B cell (primary cell): ENCODE data around the gene CCDC170. TPM values are rescaled to one million over a fixed set of nuclear protein-coding genes. Genes with fewer than 3 reads are reported as not detected.

Experiments used
- ATAC-seq: fragments of 200-7000 bp; cut with Tn5 transposase; one replicate; pipeline ENCODE4 v1.10.0; 2021; ENCODE audit warnings: low read depth, mild to moderate bottlenecking, moderate number of reproducible peaks, moderate library complexity
- CTCF ChIA-PET: fragments of 350-600 bp; sonication (Branson Sonifier 250); formaldehyde crosslinking; loops from one replicate; lab custom pipeline; 2021; ENCODE audit warnings: antibody characterized with exemption, inconsistent platforms; lab: Charles Lee
- POLR2A ChIA-PET: fragments of 350-600 bp; sonication (Branson Sonifier 250); formaldehyde crosslinking; loops from one replicate; lab custom pipeline; 2021; ENCODE audit warnings: antibody characterized with exemption; lab: Charles Lee
- DNase-seq: peaks from one replicate; pipeline ENCODE4 v3.0.0; 2013
- H2AFZ ChIP-seq: 2 replicates; pipeline ENCODE4 v1.6.1; 2012; ENCODE audit warnings: mild to moderate bottlenecking, low read depth, low read length; ENCODE audit not compliant: insufficient read depth, poor library complexity, severe bottlenecking
- H3K27ac ChIP-seq, 2 donors: 1 replicate in 1 of 2; 2 replicates in 1 of 2; pipeline ENCODE4 v1.5.1; 2012 to 2013; ENCODE audit warnings: low read length in 2 of 2, mild to moderate bottlenecking in 2 of 2, moderate library complexity in 1 of 2
- H3K27me3 ChIP-seq, 4 experiments: fragments of 200-600 bp in 1 of 4; sonication (generic) in 1 of 4; replicated peaks in 1 of 4; 1 replicate in 2 of 4; 2 replicates in 2 of 4; pipeline versions ENCODE4 v1.6.1 to v1.7.0; 2013 to 2016; ENCODE audit warnings: low read length in 3 of 4, mild to moderate bottlenecking in 2 of 4, mixed read lengths in 1 of 4, moderate library complexity in 1 of 4; ENCODE audit not compliant: insufficient read depth in 4 of 4, control insufficient read depth in 3 of 4; ENCODE audit errors: control extremely low read depth in 1 of 4
- H3K36me3 ChIP-seq, 2 experiments: replicated peaks in 1 of 2; 1 replicate in 1 of 2; 2 replicates in 1 of 2; pipeline versions ENCODE4 v1.6.1 to v1.7.1; 2013; ENCODE audit warnings: low read length in 1 of 2; ENCODE audit not compliant: insufficient read depth in 2 of 2, control insufficient read depth in 1 of 2; ENCODE audit errors: control extremely low read depth in 1 of 2, extremely low read depth in 1 of 2
- H3K4me1 ChIP-seq, 2 donors: fragments of 200-600 bp in 1 of 2; sonication (generic) in 1 of 2; 1 replicate in 1 of 2; 2 replicates in 1 of 2; pipeline versions ENCODE4 v1.5.1 to v1.6.1; 2013 to 2017; ENCODE audit warnings: low read length in 2 of 2; ENCODE audit not compliant: control insufficient read depth in 2 of 2, insufficient read depth in 2 of 2
- H3K4me2 ChIP-seq: replicated peaks from 2 replicates; pipeline ENCODE3; 2012; ENCODE audit warnings: mild to moderate bottlenecking, low read depth, low read length; ENCODE audit not compliant: poor library complexity, severe bottlenecking
- H3K4me3 ChIP-seq, 5 experiments: fragments of 200-600 bp in 1 of 5; sonication (generic) in 1 of 5; 1 replicate in 3 of 5; 2 replicates in 2 of 5; pipeline versions ENCODE4 v1.5.1 to v1.7.0; 2011 to 2016; ENCODE audit warnings: low read length in 4 of 5, mild to moderate bottlenecking in 4 of 5, low read depth in 2 of 5, control low read depth in 1 of 5, moderate library complexity in 1 of 5; ENCODE audit not compliant: insufficient read depth in 1 of 5; ENCODE audit errors: control extremely low read depth in 1 of 5, extremely low read depth in 1 of 5
- H3K79me2 ChIP-seq: fragments of 200-600 bp; sonication (generic); one replicate; pipeline ENCODE4 v1.6.0; 2016; ENCODE audit warnings: low read length; ENCODE audit not compliant: control insufficient read depth, insufficient read depth
- H3K9ac ChIP-seq: fragments of 200-600 bp; sonication (generic); 2 replicates; pipeline ENCODE4 v1.6.1; 2017; ENCODE audit warnings: mild to moderate bottlenecking, low read length, moderate library complexity
- H3K9me3 ChIP-seq, 3 donors: one replicate each; pipeline versions ENCODE4 v1.6.1 to v1.7.1; 2013; ENCODE audit warnings: low read length in 2 of 3; ENCODE audit not compliant: control insufficient read depth in 2 of 3, insufficient read depth in 1 of 3; ENCODE audit errors: control extremely low read depth in 1 of 3
- H4K20me1 ChIP-seq: 2 replicates; pipeline ENCODE4 v1.6.0; 2012; ENCODE audit warnings: mild to moderate bottlenecking, low read length; ENCODE audit not compliant: insufficient read depth, control insufficient read depth, poor library complexity, severe bottlenecking
- H3K27ac Mint-ChIP-seq: one replicate; pipeline ENCODE4 v1.8.0; 2021; ENCODE audit warnings: mixed read lengths
- H3K27me3 Mint-ChIP-seq: one replicate; pipeline ENCODE4 v1.8.0; 2021; ENCODE audit warnings: mixed read lengths
- H3K4me1 Mint-ChIP-seq: one replicate; pipeline ENCODE4 v1.8.0; 2021; ENCODE audit warnings: mixed read lengths
- H3K4me3 Mint-ChIP-seq: one replicate; pipeline ENCODE4 v1.8.0; 2021; ENCODE audit warnings: mixed read lengths
- H3K9me3 Mint-ChIP-seq: one replicate; pipeline ENCODE4 v1.8.0; 2022; ENCODE audit warnings: mixed read lengths; ENCODE audit not compliant: insufficient read depth
- CTCF ChIP-seq: fragments of 200-600 bp; IDR thresholded peaks from one replicate; pipeline ENCODE4 v1.8.0; 2022; ENCODE audit warnings: antibody characterized with exemption, mild to moderate bottlenecking
- EZH2 ChIP-seq: IDR thresholded peaks from 2 replicates; pipeline ENCODE4 v1.6.1; 2012; ENCODE audit warnings: borderline replicate concordance, low read depth, mild to moderate bottlenecking, moderate library complexity, low read length; ENCODE audit not compliant: insufficient read depth, poor library complexity, severe bottlenecking
- WGBS: methylation state at CpG from one replicate; pipeline ENCODE4 v1.1.5; 2013; ENCODE audit warnings: missing lambda C conversion rate; ENCODE audit not compliant: insufficient coverage; 5-methylcytosine and 5-hydroxymethylcytosine counted together
- intact Hi-C: fragments of 100-400 bp; cut with micrococcal nuclease; formaldehyde crosslinking; loops from one replicate; pipeline ENCODE4 v1.10.0; 2022
- polyA plus RNA-seq: library from polyadenylated mRNA; depleted of rRNA; stranded (reverse); fragments of >200 nt; gene quantifications from 2 replicates; pipeline ENCODE4 v1.2.3, GENCODE V29; 2012
- total RNA-seq, 2 donors: library from RNA; stranded (reverse); fragments of 120-200 nt in 1 of 2; gene quantifications; 1 replicate in 1 of 2; 2 replicates in 1 of 2; pipeline versions ENCODE4 v1.2.3 to v1.2.4, GENCODE V29; 2013 to 2022

The CCDC170 gene
- total and polyA plus RNA-seq, 2 donors (not counting 1 experiment from before 2014, with no cell fraction given) = 0.01 TPM; not detected in 1

- no peaks in the 10 kb centered on the region for H4K20me1 ChIP-seq
- no peak overlapping the region for H3K4me3 Mint-ChIP-seq
- H2AFZ ChIP-seq = no peak overlapping the region
- H3K4me3 ChIP-seq = no peak overlapping the region
- no peak overlapping the region for H3K27ac ChIP-seq
- H3K27me3 Mint-ChIP-seq = peaks cover 19% of the 10 kb centered on the region
- no peak overlapping the region for H3K4me2 ChIP-seq
- no peak overlapping the region for H3K9ac ChIP-seq
- no peak for TF ChIP-seq CTCF
- TF ChIP-seq EZH2 = no peak
- no peaks in the 10 kb centered on the region for H3K36me3 ChIP-seq
- intact Hi-C loops = no loop called here
- no peaks in the 10 kb centered on the region for H3K9me3 Mint-ChIP-seq
- peaks cover 0 to 3% (median 0%) of the 10 kb centered on the region in 3 donors for H3K9me3 ChIP-seq
- H3K79me2 ChIP-seq = no peaks in the 10 kb centered on the region
- DNase-seq (no peak), ATAC-seq (no peak)
- H3K27me3 ChIP-seq = peaks cover 0 to 2% (median 0%) of the 10 kb centered on the region in 4 experiments
- WGBS = 100% methylated on average over 1 of the region's 4 CpGs
- CTCF ChIA-PET = no interaction called here
- no peaks in the 10 kb centered on the region for H3K4me1 Mint-ChIP-seq
- POLR2A ChIA-PET = no interaction called here
- H3K27ac Mint-ChIP-seq = no peak overlapping the region
- H3K4me1 ChIP-seq = no peaks in the 10 kb centered on the region
Observed at GRCh38 chr6:151618717-151619116, 124.9 kb downstream of the CCDC170 start.

- TF ChIP-seq CTCF (no peak), EZH2 (no peak)
- Mint-ChIP-seq H3K27ac (no peak overlapping the region), H3K9me3 (no peaks in the 10 kb centered on the region), H3K27me3 (peaks cover 9% of the 10 kb centered on the region), H3K4me1 (no peaks in the 10 kb centered on the region), H3K4me3 (no peak overlapping the region)
- POLR2A ChIA-PET = no interaction called here
- intact Hi-C loops = no loop called here
- Histone ChIP-seq H3K4me1 (no peaks in the 10 kb centered on the region), H3K9ac (no peak overlapping the region), H3K4me3 (no peak overlapping the region), H3K27me3 (peaks cover 0 to 2% (median 0%) of the 10 kb centered on the region in 4 experiments), H3K9me3 (peaks cover 0 to 3% (median 0%) of the 10 kb centered on the region in 3 donors), H3K27ac (no peak overlapping the region), H2AFZ (no peak overlapping the region), H3K79me2 (no peaks in the 10 kb centered on the region), H3K4me2 (no peak overlapping the region), H3K36me3 (no peaks in the 10 kb centered on the region), H4K20me1 (no peaks in the 10 kb centered on the region)
- no peak for DNase-seq
- ATAC-seq = no peak
- CTCF ChIA-PET = no interaction called here
- WGBS = no CpG with 5 or more reads among the region's 4 CpGs
Observed at GRCh38 chr6:151620179-151620578, 126.4 kb downstream of the CCDC170 start.
